KOPT-K1 (cell line): ENCODE data around the gene STAB1.

ENCODE experiments used
- H3K27ac ChIP-seq: fragments of 200-600 bp; sonication (generic); 2 replicates; pipeline ENCODE4 v1.5.1; 2016; ENCODE audit warnings: antibody characterized with exemption, mild to moderate bottlenecking, low read depth, low read length; ENCODE audit not compliant: poor library complexity, severe bottlenecking
- H3K36me3 ChIP-seq: fragments of 200-600 bp; sonication (generic); 2 replicates; pipeline ENCODE4 v1.5.1; 2017; ENCODE audit warnings: antibody characterized with exemption, mild to moderate bottlenecking, low read length, moderate library complexity; ENCODE audit not compliant: insufficient read depth
- H3K9me3 ChIP-seq: fragments of 200-600 bp; sonication (generic); 2 replicates; pipeline ENCODE4 v1.5.1; 2017; ENCODE audit warnings: antibody characterized with exemption, low read length, mild to moderate bottlenecking; ENCODE audit not compliant: insufficient read depth, poor library complexity, severe bottlenecking

Gene STAB1

GRCh38 chr3:52563984-52564383 is 68.8 kb downstream of the STAB1 start:
- H3K27ac ChIP-seq, result no peak overlapping the region
- no peaks in the 10 kb centered on the region for H3K9me3 ChIP-seq
- H3K36me3 ChIP-seq, result peaks cover 99% of the 10 kb centered on the region

GRCh38 chr3:52568069-52568468 is 72.9 kb downstream of the STAB1 start:
- no peak overlapping the region for H3K27ac ChIP-seq
- peaks cover 98% of the 10 kb centered on the region for H3K36me3 ChIP-seq
- H3K9me3 ChIP-seq, result no peaks in the 10 kb centered on the region

DNA sequence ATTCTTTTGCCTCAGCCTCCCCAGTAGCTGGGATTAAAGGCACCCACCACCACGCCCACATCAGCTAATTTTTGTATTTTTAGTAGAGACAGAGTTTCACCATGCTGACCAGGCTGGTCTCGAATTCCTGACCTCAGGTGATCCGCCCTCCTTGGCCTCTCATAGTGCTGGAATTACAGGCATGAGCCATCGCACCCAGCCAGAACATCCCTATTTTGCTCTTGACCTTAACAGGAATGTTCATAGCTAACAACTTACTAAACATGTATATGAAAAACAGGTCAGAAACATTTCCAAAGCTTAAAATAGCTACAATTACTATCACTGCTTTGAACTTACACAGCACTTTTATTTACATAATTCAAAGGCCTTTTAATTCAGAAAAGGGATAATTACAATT is 74.9 kb downstream of the STAB1 start:
- no peaks in the 10 kb centered on the region for H3K9me3 ChIP-seq
- peaks cover 99% of the 10 kb centered on the region for H3K36me3 ChIP-seq
- H3K27ac ChIP-seq, result no peak overlapping the region

DNA sequence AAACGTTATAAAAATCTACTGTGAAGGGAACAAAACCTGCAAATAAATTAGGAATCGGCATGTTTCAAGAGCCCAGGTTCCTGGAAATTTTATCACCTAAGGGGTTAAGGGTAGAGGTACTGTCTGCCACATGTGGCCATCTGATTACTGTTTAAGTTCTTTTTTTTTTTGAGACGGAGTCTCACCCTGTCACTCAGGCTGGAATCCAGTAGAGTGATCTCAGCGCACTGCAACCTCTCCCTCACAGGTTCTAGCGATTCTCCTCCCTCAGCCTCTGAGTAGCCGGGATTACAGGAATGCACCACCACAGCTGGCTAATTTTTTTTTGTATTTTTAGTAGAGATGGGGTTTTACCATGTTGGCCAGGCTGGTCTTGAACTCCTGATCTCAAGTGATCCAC is 77.1 kb downstream of the STAB1 start:
- Histone ChIP-seq H3K27ac (no peak overlapping the region), H3K9me3 (no peaks in the 10 kb centered on the region), H3K36me3 (peaks cover 99% of the 10 kb centered on the region)
